ENCODE data around the gene ZNF827.

- no peak for TF ChIP-seq HNRNPK (IDR thresholded peaks at IDR 0.05; ENCODE audit: low read depth, low read length, poor library complexity, severe bottlenecking)
- no peak for TF ChIP-seq CHCHD3 (CRISPR knock-in tag; IDR thresholded peaks at IDR 0.05)
- TF ChIP-seq EP300 (IDR thresholded peaks at IDR 0.05; ENCODE audit: low read length), result no peak
- TF ChIP-seq SNRNP70 (optimal IDR thresholded peaks at IDR 0.05; ENCODE audit: low read depth, low read length), result no peak
- no peak for TF ChIP-seq MXI1 (IDR thresholded peaks at IDR 0.05; ENCODE audit: low read depth, low read length)
- no peak for TF ChIP-seq CBX8 (IDR thresholded peaks at IDR 0.05; ENCODE audit: borderline replicate concordance, extremely low read depth, low read depth, low read length, poor library complexity, severe bottlenecking)
- no peak for TF ChIP-seq SP2 (IDR thresholded peaks at IDR 0.05; ENCODE audit: extremely low read depth, low read depth, low read length, poor library complexity, severe bottlenecking)
- no peak for TF ChIP-seq MTF1 (CRISPR knock-in tag; IDR thresholded peaks at IDR 0.05; ENCODE audit: borderline replicate concordance)
- no peak for TF ChIP-seq TCF7L2 (IDR thresholded peaks at IDR 0.05; ENCODE audit: low read depth, low read length)
- no peak for TF ChIP-seq CBX2 (IDR thresholded peaks at IDR 0.05; ENCODE audit: insufficient read depth, low read length, poor library complexity, severe bottlenecking)
- TF ChIP-seq POLR2AphosphoS2 (IDR thresholded peaks at IDR 0.05; ENCODE audit: low read length), result no peak
- no peak for TF ChIP-seq TBL1XR1 (IDR thresholded peaks at IDR 0.05; ENCODE audit: low read length in 2 of 2)
Observed at GRCh38 chr4:145873901-145874300, 64.7 kb downstream of the ZNF827 start.

All from K562 (cell line).